GM10847 (cell line): ENCODE results near the gene AKAP17A.

Source experiments
- POLR2A ChIP-seq: IDR thresholded peaks from 2 replicates; pipeline ENCODE4 v1.6.1; 2011; ENCODE audit not compliant: insufficient read length; ENCODE audit errors: extremely low read depth

AKAP17A gene, protein sequence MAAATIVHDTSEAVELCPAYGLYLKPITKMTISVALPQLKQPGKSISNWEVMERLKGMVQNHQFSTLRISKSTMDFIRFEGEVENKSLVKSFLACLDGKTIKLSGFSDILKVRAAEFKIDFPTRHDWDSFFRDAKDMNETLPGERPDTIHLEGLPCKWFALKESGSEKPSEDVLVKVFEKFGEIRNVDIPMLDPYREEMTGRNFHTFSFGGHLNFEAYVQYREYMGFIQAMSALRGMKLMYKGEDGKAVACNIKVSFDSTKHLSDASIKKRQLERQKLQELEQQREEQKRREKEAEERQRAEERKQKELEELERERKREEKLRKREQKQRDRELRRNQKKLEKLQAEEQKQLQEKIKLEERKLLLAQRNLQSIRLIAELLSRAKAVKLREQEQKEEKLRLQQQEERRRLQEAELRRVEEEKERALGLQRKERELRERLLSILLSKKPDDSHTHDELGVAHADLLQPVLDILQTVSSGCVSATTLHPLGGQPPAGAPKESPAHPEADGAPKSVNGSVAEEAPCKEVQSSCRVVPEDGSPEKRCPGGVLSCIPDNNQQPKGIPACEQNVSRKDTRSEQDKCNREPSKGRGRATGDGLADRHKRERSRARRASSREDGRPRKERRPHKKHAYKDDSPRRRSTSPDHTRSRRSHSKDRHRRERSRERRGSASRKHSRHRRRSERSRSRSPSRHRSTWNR

DNA sequence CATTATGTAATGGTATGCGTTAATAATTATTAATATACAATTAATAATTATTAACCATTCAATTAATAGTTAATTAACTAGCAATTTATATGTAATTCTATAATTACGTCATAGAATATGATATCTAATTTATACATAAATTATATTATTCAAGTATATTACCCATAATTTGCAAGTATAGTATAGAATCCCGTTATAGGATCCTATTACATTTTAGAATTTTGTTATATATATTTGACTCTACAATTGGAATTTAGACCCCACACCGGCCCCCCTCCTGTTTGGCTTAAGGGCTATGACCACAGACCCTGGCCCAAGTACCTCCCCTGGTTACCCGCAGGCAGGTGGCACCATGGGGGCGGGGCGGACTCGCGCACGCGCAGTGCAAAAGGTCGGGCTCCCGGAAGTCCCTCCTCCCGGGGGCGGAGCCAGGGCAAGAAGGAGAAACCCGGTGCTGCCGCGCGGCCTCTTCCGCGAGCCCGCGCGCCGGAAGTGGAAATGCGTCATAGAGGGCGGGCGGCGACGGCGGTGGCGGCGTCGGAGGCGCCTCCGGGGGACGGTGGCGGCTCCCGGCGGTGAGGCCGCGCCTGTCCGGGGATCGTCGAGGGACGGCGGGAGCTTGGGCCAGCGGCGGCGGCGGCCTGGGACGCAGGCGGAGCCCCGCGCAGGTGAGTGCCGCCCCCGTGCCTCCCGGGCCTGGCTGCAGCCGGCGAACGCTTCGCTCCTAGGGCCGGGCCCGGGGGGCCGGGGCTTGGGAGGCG, at the start of gene AKAP17A:
Gene AKAP17A, plus strand, starts transcription at position 503 of the 761 bp plus-strand sequence. CDS start 1,859 bp downstream, outside the sequence.
- TF ChIP-seq POLR2A, result peak; percentile 92

GRCh38 chrX:1542994-1543725, 48.2 kb upstream of the AKAP17A start:
- no peak for TF ChIP-seq POLR2A

- no peak for TF ChIP-seq POLR2A
These were observed 45.5 kb upstream of the AKAP17A start for GRCh38 chrX:1545776-1546408.

DNA sequence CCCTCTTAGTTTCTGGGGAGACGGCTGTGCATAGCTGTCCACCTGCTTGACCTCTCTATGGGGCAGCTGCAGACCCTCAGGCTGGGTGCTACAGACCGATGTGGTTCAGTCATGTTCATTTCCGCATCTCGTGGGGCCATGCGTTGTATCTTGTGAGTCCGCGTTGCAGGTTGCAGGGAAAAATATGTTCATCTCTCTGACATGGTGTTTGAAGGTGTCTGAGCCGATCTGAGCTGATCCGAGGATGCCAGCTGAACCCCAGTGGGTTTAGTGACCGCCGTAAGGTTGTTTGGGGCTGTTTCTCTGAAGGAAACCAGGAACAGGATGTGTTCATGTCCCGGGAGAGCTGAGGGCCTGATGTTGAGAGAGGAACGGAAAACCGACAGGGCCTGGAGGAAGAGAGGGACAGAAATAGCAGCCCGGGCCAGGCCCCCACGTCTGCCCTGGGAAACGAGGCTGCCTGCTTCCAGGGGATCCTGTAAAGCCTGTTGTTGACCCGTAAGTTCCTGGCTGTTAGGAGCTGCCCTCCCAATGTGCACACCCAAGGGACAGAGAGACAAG, 44.6 kb upstream of the AKAP17A start:
- no peak for TF ChIP-seq POLR2A

DNA sequence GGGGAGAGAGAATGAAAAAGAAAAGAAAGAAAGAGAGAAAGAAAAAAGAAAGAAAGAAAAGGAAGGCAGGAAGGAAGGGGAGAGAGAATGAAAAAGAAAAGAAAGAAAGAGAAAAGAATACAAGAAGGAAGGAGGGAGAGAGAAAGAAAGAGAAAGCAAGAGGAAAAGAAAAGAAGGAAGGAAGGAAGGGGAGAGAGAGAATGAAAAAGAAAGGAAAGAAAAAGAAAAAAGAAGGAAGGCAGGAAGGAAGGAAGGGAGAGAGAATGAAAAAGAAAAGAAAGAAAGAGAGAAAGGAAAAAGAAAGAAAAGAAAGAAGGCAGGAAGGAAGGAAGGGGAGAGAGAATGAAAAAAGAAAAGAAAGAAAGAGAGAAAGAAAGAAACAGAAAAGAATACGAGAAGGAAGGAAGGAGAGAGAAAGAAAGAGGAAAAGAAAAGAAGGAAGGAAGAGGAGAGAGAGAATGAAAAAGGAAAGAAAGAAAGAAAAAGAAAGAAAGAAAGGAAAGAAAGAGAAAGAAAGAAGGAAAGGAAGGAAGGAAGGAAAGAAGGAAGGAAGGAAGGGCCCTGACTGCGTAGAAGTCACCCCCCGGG, 39.4 kb upstream of the AKAP17A start:
- TF ChIP-seq POLR2A, result no peak

GRCh38 chrX:1554469-1555210, 36.8 kb upstream of the AKAP17A start:
- no peak for TF ChIP-seq POLR2A

- TF ChIP-seq POLR2A, result no peak
These were observed 36.0 kb upstream of the AKAP17A start for GRCh38 chrX:1555370-1555769.

GRCh38 chrX:1558761-1559468, 32.5 kb upstream of the AKAP17A start:
- no peak for TF ChIP-seq POLR2A

GRCh38 chrX:1561164-1561563, 30.2 kb upstream of the AKAP17A start:
- no peak for TF ChIP-seq POLR2A

DNA sequence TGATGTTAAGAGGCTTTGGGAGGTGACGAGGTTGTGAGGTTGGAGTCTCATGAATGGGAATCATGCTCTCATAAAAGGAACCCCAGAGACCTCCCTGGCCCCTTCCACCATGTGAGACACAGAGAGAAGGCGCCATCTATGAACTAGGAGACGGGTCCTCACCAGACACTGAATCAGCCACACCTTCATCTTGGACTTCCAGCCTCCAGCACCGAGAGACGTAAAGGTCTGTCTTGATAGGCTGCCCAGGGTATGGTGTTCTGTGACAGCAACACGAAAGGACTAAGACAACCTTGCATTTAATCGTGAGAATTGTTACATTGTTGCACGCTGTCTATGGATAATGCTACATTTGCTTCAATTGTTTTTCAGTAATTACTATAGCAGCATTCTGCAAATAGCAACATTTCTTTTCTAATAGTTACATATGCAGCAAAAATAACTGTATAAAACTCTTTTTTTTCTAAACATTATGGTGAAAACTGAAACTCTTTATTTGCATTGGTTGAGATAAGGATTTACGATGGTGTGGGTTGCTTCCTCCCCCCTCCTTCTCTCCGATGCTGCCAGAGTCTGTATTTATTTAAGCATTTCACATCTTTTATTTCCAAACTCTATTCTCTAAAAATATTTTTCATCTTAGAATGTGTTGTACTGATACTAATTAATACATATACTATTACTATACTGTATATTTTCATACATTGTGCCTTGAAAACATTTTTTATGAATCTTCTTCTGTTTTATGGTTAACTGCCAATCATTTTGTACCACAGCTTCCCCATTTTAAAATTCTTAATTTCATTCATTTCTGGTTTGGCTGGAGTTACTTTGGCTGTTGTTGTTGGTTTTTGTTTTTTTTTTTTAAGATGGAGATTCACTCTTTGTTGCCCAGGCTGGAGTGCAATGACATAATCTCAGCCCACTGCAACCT, 26.4 kb upstream of the AKAP17A start:
- TF ChIP-seq POLR2A, result no peak

DNA sequence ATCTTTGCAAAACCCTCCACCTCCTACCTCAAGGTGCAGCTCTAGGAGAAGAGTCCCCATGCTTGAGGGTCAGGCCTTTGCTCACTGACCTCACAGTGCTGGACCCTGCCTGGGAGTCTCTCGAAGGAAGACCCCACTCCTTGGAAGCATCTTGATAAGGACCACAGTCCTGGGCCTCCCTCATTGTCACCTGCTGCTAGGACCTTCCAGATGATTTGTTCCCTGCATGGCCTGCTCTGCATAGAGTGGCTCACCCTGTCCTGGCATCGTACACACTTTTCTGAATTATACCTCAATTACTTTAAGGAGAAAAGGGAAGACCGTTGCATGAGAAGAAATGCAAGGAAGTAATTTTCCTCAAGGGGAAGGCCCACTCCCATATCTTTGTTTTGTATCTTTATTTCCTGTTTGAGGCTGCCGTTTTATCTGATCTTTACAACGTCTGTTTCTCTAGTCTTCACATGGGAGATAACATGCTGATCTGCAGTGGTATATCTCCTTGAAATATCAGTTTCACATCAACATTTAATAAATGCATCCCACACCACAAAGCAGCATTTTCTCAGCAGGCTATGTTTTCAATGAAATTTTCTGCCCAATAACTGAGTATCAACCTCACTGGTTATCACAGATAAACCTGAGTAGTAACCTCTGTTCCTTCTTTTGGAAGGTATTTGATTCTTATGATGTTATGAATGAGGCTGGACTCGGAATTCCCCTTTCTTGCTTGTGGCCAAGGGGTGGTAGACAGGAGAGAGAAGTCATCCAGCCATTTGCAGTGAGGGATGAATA, 15.0 kb upstream of the AKAP17A start:
- TF ChIP-seq POLR2A, result no peak
